ENCODE data around the gene PTPRE.

DNA sequence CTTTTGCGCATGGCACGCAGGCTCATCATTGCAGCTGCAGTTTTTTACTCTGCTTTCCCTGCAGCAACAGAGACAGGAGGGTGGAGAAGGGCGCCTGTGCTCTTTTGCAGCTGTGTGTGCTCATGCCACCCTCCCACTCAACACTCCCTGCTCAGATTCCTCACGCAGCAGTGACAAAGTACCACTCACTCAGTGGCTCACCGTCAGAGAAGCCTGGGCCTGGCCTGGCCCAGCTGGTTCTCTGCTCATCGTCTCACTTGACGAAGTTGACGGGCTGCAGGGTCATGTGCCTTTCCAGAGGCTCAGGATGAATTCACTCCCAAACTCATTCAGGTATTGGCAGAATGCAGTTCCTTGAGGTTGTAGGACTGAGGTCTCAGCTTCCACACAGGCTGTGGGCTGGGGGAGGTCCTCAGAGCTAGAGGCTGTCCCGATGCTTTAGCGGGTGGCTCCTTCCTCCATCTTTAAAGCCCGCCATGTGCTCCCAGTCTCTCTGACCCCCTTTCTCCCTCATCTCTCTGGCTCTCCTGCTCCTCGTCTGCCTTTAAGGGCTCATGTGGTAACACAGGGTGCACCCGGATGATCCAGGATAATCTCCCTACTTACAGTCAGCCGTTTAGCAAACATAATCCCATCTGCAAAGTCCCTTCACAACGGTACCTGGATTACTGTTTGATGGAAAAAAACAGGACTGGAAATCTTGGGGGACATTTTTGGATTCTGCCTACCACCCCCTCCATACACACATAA lies 25.8 kb downstream of the PTPRE start:
- TF ChIP-seq POLR2A (IDR thresholded peaks at IDR 0.05; ENCODE audit: extremely low read depth, insufficient read length) = no peak
- TF ChIP-seq, protein P1, sequence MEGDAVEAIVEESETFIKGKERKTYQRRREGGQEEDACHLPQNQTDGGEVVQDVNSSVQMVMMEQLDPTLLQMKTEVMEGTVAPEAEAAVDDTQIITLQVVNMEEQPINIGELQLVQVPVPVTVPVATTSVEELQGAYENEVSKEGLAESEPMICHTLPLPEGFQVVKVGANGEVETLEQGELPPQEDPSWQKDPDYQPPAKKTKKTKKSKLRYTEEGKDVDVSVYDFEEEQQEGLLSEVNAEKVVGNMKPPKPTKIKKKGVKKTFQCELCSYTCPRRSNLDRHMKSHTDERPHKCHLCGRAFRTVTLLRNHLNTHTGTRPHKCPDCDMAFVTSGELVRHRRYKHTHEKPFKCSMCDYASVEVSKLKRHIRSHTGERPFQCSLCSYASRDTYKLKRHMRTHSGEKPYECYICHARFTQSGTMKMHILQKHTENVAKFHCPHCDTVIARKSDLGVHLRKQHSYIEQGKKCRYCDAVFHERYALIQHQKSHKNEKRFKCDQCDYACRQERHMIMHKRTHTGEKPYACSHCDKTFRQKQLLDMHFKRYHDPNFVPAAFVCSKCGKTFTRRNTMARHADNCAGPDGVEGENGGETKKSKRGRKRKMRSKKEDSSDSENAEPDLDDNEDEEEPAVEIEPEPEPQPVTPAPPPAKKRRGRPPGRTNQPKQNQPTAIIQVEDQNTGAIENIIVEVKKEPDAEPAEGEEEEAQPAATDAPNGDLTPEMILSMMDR (IDR thresholded peaks at IDR 0.05; ENCODE audit: low read depth, low read length) = no peak
- TF ChIP-seq, protein P2, sequence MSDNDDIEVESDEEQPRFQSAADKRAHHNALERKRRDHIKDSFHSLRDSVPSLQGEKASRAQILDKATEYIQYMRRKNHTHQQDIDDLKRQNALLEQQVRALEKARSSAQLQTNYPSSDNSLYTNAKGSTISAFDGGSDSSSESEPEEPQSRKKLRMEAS (IDR thresholded peaks at IDR 0.05; ENCODE audit: low read depth, low read length) = no peak
